Measurements from ENCODE around the gene MAP3K15.

DNA sequence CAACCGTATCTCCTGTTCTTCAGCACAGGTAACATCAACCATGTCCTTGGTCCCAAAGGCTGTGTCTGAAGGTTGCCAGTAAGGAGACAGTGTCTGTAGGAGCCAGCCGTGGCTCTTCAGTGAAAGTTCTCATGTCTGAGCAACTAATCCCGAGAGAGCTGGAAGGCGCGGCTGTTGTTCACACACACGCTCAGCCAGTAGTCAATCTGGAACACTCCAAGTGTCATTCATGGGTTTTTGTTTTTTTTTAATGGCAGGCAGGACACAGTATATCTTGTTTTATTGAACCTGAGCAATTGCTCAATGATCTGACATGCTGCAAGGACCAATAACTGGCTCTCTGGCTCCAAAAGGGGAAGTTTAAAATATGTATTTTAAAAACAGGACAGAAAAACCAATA is 48.4 kb upstream of the MAP3K15 start:
- TF ChIP-seq CREB1 (IDR thresholded peaks at IDR 0.05) (no peak), CREB1 (CRISPR knock-in tag; IDR thresholded peaks at IDR 0.05) (no peak), ZNF326 (CRISPR knock-in tag; IDR thresholded peaks at IDR 0.05; ENCODE audit: borderline replicate concordance) (no peak), CREM (IDR thresholded peaks at IDR 0.05) (no peak), CREM (CRISPR knock-in tag; IDR thresholded peaks at IDR 0.05) (no peak), ZNF549 (CRISPR knock-in tag; IDR thresholded peaks at IDR 0.05) (no peak), MAZ (IDR thresholded peaks at IDR 0.05; ENCODE audit: borderline replicate concordance, low read depth, low read length) (no peak), MAZ (CRISPR knock-in tag; IDR thresholded peaks at IDR 0.05; ENCODE audit: low read depth) (no peak), ZBTB21 (CRISPR knock-in tag; IDR thresholded peaks at IDR 0.05) (no peak)
- TF ChIP-seq, protein P1, sequence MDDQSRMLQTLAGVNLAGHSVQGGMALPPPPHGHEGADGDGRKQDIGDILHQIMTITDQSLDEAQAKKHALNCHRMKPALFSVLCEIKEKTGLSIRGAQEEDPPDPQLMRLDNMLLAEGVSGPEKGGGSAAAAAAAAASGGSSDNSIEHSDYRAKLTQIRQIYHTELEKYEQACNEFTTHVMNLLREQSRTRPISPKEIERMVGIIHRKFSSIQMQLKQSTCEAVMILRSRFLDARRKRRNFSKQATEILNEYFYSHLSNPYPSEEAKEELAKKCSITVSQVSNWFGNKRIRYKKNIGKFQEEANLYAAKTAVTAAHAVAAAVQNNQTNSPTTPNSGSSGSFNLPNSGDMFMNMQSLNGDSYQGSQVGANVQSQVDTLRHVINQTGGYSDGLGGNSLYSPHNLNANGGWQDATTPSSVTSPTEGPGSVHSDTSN (CRISPR knock-in tag; IDR thresholded peaks at IDR 0.05; ENCODE audit: borderline replicate concordance), result no peak
- TF ChIP-seq, protein P2, sequence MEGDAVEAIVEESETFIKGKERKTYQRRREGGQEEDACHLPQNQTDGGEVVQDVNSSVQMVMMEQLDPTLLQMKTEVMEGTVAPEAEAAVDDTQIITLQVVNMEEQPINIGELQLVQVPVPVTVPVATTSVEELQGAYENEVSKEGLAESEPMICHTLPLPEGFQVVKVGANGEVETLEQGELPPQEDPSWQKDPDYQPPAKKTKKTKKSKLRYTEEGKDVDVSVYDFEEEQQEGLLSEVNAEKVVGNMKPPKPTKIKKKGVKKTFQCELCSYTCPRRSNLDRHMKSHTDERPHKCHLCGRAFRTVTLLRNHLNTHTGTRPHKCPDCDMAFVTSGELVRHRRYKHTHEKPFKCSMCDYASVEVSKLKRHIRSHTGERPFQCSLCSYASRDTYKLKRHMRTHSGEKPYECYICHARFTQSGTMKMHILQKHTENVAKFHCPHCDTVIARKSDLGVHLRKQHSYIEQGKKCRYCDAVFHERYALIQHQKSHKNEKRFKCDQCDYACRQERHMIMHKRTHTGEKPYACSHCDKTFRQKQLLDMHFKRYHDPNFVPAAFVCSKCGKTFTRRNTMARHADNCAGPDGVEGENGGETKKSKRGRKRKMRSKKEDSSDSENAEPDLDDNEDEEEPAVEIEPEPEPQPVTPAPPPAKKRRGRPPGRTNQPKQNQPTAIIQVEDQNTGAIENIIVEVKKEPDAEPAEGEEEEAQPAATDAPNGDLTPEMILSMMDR (CRISPR knock-in tag; IDR thresholded peaks at IDR 0.05), result no peak
- TF ChIP-seq, protein P3, sequence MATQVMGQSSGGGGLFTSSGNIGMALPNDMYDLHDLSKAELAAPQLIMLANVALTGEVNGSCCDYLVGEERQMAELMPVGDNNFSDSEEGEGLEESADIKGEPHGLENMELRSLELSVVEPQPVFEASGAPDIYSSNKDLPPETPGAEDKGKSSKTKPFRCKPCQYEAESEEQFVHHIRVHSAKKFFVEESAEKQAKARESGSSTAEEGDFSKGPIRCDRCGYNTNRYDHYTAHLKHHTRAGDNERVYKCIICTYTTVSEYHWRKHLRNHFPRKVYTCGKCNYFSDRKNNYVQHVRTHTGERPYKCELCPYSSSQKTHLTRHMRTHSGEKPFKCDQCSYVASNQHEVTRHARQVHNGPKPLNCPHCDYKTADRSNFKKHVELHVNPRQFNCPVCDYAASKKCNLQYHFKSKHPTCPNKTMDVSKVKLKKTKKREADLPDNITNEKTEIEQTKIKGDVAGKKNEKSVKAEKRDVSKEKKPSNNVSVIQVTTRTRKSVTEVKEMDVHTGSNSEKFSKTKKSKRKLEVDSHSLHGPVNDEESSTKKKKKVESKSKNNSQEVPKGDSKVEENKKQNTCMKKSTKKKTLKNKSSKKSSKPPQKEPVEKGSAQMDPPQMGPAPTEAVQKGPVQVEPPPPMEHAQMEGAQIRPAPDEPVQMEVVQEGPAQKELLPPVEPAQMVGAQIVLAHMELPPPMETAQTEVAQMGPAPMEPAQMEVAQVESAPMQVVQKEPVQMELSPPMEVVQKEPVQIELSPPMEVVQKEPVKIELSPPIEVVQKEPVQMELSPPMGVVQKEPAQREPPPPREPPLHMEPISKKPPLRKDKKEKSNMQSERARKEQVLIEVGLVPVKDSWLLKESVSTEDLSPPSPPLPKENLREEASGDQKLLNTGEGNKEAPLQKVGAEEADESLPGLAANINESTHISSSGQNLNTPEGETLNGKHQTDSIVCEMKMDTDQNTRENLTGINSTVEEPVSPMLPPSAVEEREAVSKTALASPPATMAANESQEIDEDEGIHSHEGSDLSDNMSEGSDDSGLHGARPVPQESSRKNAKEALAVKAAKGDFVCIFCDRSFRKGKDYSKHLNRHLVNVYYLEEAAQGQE (IDR thresholded peaks at IDR 0.05; ENCODE audit: borderline replicate concordance in 1 of 2, low read depth in 1 of 2, low read length in 2 of 2), result no peak
